ENCODE measurements around the gene BIRC7.
"Not testable (repeated sequence)": the region's sequence is repeated elsewhere in the genome, so short reads cannot be mapped to it uniquely, and the experiment has no call there.

Gene BIRC7

GRCh38 chr20:63249891-63250290 lies 14.2 kb downstream of the BIRC7 start:
- no peak for DNase-seq

- not testable (repeated sequence) for DNase-seq
Observed at GRCh38 chr20:63251350-63251749, 15.6 kb downstream of the BIRC7 start.

GRCh38 chr20:63252284-63252711 lies 16.6 kb downstream of the BIRC7 start:
- no peak for DNase-seq

- DNase-seq, result no peak
Observed at GRCh38 chr20:63253065-63253437, 17.3 kb downstream of the BIRC7 start.

- no peak for DNase-seq
Observed at GRCh38 chr20:63253438-63254231, 17.9 kb downstream of the BIRC7 start.

- no peak for DNase-seq
Observed at GRCh38 chr20:63254232-63254605, 18.5 kb downstream of the BIRC7 start, which contains the start of gene NKAIN4. TSS of gene NKAIN4 (minus strand) at chr20:63254463. CDS start at chr20:63254450, 13 bp downstream.

- DNase-seq, result no peak
Observed at GRCh38 chr20:63254606-63255384, 19.1 kb downstream of the BIRC7 start.

GRCh38 chr20:63255931-63256704 lies 20.4 kb downstream of the BIRC7 start:
- DNase-seq, result no peak

- no peak for DNase-seq
Observed at GRCh38 chr20:63256954-63257353, 21.2 kb downstream of the BIRC7 start.

- DNase-seq, result no peak
Observed at GRCh38 chr20:63257629-63258028, 21.9 kb downstream of the BIRC7 start.

GRCh38 chr20:63258781-63259180 lies 23.1 kb downstream of the BIRC7 start:
- no peak for DNase-seq

- DNase-seq, result no peak
Observed at GRCh38 chr20:63259734-63260460, 24.2 kb downstream of the BIRC7 start.

GRCh38 chr20:63260521-63260920 lies 24.8 kb downstream of the BIRC7 start:
- DNase-seq, result no peak

GRCh38 chr20:63261060-63261794 lies 25.5 kb downstream of the BIRC7 start:
- DNase-seq, result no peak

GRCh38 chr20:63261795-63262528 lies 26.3 kb downstream of the BIRC7 start:
- DNase-seq, result no peak

GRCh38 chr20:63262836-63263235 lies 27.1 kb downstream of the BIRC7 start:
- no peak for DNase-seq

- no peak for DNase-seq
Observed at GRCh38 chr20:63264000-63264399, 28.3 kb downstream of the BIRC7 start.

GRCh38 chr20:63264519-63264918 lies 28.8 kb downstream of the BIRC7 start:
- DNase-seq, result no peak

GRCh38 chr20:63265891-63266515 lies 30.3 kb downstream of the BIRC7 start:
- no peak for DNase-seq

GRCh38 chr20:63267691-63268090 lies 32.0 kb downstream of the BIRC7 start:
- DNase-seq, result no peak

- no peak for DNase-seq
Observed at GRCh38 chr20:63268256-63268655, 32.6 kb downstream of the BIRC7 start.
